GM12891 (cell line): ENCODE data around the gene BCL7B.

Source experiments
- POLR2A ChIP-seq: IDR thresholded peaks from 2 replicates; pipeline ENCODE4 v1.6.1; 2011; ENCODE audit warnings: low read depth, low read length, control low read depth
- POLR2AphosphoS5 ChIP-seq: IDR thresholded peaks from 2 replicates; pipeline ENCODE4 v1.6.1; 2011; ENCODE audit warnings: low read depth, low read length, control low read depth
- TAF1 ChIP-seq: IDR thresholded peaks from 2 replicates; pipeline ENCODE4 v1.6.1; 2011; ENCODE audit warnings: low read depth, low read length, control low read depth

DNA sequence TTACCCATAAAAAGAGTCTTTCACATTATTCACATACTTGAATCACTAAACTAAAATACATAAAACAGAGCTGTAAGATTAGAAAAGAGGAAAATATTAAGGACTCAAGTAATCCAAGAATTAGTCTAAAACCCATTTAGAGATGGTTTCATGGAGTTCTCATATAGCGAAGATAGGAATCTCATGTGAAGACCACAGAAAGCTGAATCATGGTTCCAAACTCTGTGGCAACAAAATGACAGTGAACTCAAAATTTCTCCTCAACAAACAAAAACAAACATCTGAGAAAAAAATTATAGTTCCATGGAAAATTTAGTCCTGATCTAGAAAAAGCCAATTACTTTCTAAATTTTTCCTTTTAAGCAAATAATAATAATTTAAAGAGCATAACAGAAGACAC is 70.0 kb downstream of the BCL7B start:
- no peak for TF ChIP-seq POLR2AphosphoS5
- no peak for TF ChIP-seq POLR2A
- TF ChIP-seq TAF1, result no peak
